ENCODE data around the gene L3HYPDH. TPM values are rescaled to one million over a fixed set of nuclear protein-coding genes. Genes with fewer than 3 reads are reported as not detected.
"Not testable (repeated sequence)": the region's sequence is repeated elsewhere in the genome, so short reads cannot be mapped to it uniquely, and the experiment has no call there.

L3HYPDH gene
- polyA plus RNA-seq, 1 donor (not counting 4 experiments of a cell fraction or from before 2014, with no cell fraction given): 37.5 TPM

DNA sequence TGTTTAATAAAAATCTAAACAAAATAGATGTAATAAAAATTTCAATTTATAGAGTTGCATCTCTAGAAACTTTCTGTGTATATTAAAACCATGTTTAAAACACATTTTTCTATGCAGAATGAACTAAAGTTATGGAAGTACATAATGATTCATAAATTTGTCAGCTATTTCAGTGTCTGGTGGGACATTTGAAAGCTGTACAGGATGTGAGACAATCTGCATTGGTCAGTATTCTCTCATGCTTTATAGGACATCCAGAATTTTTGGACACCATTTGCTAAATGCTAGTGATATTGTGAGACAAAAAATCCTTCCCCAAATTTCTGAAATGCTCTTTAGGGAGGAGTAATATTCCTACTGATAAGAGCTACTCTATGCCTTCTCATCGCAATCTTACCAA, 32.4 kb downstream of the L3HYPDH start:
- no peak for FAIRE-seq
- Histone ChIP-seq H3K9ac (ENCODE audit: control insufficient read depth, extremely low read depth, insufficient read depth, low read length) (no peak overlapping the region), H3K27ac (ENCODE audit: control insufficient read depth, insufficient read depth, low read length) (no peak overlapping the region), H4K20me1 (ENCODE audit: control insufficient read depth, extremely low read depth, insufficient read depth, low read length) (no peaks in the 10 kb centered on the region), H3K4me1 (ENCODE audit: control insufficient read depth, extremely low read depth, insufficient read depth, low read length) (no peaks in the 10 kb centered on the region), H3K9me3 (ENCODE audit: control insufficient read depth, low read depth, low read length) (no peaks in the 10 kb centered on the region), H3K79me2 (ENCODE audit: control insufficient read depth, insufficient read depth, low read length) (no peaks in the 10 kb centered on the region), H3K36me3 (ENCODE audit: control insufficient read depth in 2 of 2, extremely low read depth in 1 of 2, insufficient read depth in 2 of 2, low read length in 2 of 2) (peaks cover 0 to 4% of the 10 kb centered on the region in 2 experiments), H3K4me3 (ENCODE audit: control insufficient read depth in 2 of 3, extremely low read depth in 1 of 3, insufficient read depth in 2 of 3, low read depth in 1 of 3, low read length in 3 of 3) (no peak overlapping the region), H3K4me2 (ENCODE audit: control insufficient read depth, extremely low read depth, insufficient read depth, low read depth, low read length) (no peak overlapping the region), H3K9me1 (ENCODE audit: control insufficient read depth, extremely low read depth, insufficient read depth, low read length) (no peaks in the 10 kb centered on the region), H3K27me3 (ENCODE audit: control insufficient read depth, extremely low read depth, insufficient read depth, low read length) (no peaks in the 10 kb centered on the region), H2AFZ (ENCODE audit: control insufficient read depth, low read length) (no peak overlapping the region)
- TF ChIP-seq, protein P1, sequence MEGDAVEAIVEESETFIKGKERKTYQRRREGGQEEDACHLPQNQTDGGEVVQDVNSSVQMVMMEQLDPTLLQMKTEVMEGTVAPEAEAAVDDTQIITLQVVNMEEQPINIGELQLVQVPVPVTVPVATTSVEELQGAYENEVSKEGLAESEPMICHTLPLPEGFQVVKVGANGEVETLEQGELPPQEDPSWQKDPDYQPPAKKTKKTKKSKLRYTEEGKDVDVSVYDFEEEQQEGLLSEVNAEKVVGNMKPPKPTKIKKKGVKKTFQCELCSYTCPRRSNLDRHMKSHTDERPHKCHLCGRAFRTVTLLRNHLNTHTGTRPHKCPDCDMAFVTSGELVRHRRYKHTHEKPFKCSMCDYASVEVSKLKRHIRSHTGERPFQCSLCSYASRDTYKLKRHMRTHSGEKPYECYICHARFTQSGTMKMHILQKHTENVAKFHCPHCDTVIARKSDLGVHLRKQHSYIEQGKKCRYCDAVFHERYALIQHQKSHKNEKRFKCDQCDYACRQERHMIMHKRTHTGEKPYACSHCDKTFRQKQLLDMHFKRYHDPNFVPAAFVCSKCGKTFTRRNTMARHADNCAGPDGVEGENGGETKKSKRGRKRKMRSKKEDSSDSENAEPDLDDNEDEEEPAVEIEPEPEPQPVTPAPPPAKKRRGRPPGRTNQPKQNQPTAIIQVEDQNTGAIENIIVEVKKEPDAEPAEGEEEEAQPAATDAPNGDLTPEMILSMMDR (optimal IDR thresholded peaks at IDR 0.05 in 1 of 3, IDR thresholded peaks at IDR 0.05 in 1 of 3, conservative IDR thresholded peaks at IDR 0.05 in 1 of 3; ENCODE audit: extremely low read depth in 1 of 3, insufficient read depth in 2 of 3, low read length in 3 of 3): no peak
- TF ChIP-seq EZH2 (IDR thresholded peaks at IDR 0.05; ENCODE audit: low read length): no peak
- DNase-seq (ENCODE audit: low read depth, low spot score): no peak
- dilution Hi-C loops (cut with MboI; ENCODE audit: extremely low pct_ligation_motif_present, low sequenced_read_pairs): no loop called here

DNA sequence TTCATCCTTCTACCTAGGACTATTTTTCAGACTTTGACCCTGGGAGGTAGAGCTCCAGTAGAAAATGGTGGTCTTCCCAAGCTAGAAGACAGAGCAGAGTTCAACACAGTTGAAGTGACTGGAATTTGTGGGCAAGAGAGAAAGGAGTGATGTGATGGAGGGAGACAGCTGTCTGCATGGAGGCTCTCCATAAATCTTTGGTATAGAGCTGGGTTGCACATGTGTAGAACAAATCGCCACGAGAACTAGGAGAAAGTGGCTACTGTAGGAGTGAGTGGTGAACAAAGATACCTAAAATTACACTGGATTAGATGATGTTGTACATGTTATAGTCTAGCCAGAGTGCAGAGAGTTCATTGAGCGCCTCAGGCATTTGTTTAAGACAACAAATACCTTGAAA, 33.5 kb downstream of the L3HYPDH start:
- H2AFZ ChIP-seq (ENCODE audit: control insufficient read depth, low read length): no peak overlapping the region
- FAIRE-seq: no peak
- H3K4me3 ChIP-seq (ENCODE audit: control insufficient read depth in 2 of 3, extremely low read depth in 1 of 3, insufficient read depth in 2 of 3, low read depth in 1 of 3, low read length in 3 of 3): no peak overlapping the region
- dilution Hi-C loops (cut with MboI; ENCODE audit: extremely low pct_ligation_motif_present, low sequenced_read_pairs): no loop called here
- peaks cover 0 to 4% of the 10 kb centered on the region in 2 experiments for H3K36me3 ChIP-seq (ENCODE audit: control insufficient read depth in 2 of 2, extremely low read depth in 1 of 2, insufficient read depth in 2 of 2, low read length in 2 of 2)
- no peak overlapping the region for H3K9ac ChIP-seq (ENCODE audit: control insufficient read depth, extremely low read depth, insufficient read depth, low read length)
- no peaks in the 10 kb centered on the region for H3K9me3 ChIP-seq (ENCODE audit: control insufficient read depth, low read depth, low read length)
- no peaks in the 10 kb centered on the region for H4K20me1 ChIP-seq (ENCODE audit: control insufficient read depth, extremely low read depth, insufficient read depth, low read length)
- no peaks in the 10 kb centered on the region for H3K9me1 ChIP-seq (ENCODE audit: control insufficient read depth, extremely low read depth, insufficient read depth, low read length)
- no peaks in the 10 kb centered on the region for H3K79me2 ChIP-seq (ENCODE audit: control insufficient read depth, insufficient read depth, low read length)
- no peaks in the 10 kb centered on the region for H3K27me3 ChIP-seq (ENCODE audit: control insufficient read depth, extremely low read depth, insufficient read depth, low read length)
- no peak for DNase-seq (ENCODE audit: low read depth, low spot score)
- no peak overlapping the region for H3K4me2 ChIP-seq (ENCODE audit: control insufficient read depth, extremely low read depth, insufficient read depth, low read depth, low read length)
- H3K27ac ChIP-seq (ENCODE audit: control insufficient read depth, insufficient read depth, low read length): no peak overlapping the region
- TF ChIP-seq EZH2 (IDR thresholded peaks at IDR 0.05; ENCODE audit: low read length): no peak
- TF ChIP-seq, protein P1 (optimal IDR thresholded peaks at IDR 0.05 in 1 of 3, IDR thresholded peaks at IDR 0.05 in 1 of 3, conservative IDR thresholded peaks at IDR 0.05 in 1 of 3; ENCODE audit: extremely low read depth in 1 of 3, insufficient read depth in 2 of 3, low read length in 3 of 3): no peak
- no peaks in the 10 kb centered on the region for H3K4me1 ChIP-seq (ENCODE audit: control insufficient read depth, extremely low read depth, insufficient read depth, low read length)

DNA sequence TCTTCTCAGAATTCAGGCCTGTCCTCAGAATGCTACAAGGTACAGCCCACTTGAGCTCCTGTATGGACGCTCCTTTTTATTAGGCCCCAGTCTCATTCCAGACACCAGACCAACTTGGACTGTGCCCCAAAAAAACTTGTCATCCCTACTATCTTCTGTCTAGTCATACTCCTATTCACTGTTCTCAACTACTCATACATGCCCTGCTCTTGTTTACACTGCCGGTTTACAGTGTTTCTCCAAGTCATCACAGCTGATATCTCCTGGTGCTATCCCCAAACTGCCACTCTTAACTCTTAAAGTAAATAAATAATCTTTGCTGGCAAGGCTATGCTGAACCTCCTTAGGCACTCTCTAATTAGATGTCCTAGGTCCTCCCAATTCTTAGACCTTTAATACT, 35.5 kb downstream of the L3HYPDH start:
- H3K9me3 ChIP-seq (ENCODE audit: control insufficient read depth, low read depth, low read length); H2AFZ ChIP-seq (ENCODE audit: control insufficient read depth, low read length); H3K36me3 ChIP-seq (ENCODE audit: control insufficient read depth in 2 of 2, extremely low read depth in 1 of 2, insufficient read depth in 2 of 2, low read length in 2 of 2); FAIRE-seq; H3K27ac ChIP-seq (ENCODE audit: control insufficient read depth, insufficient read depth, low read length); H4K20me1 ChIP-seq (ENCODE audit: control insufficient read depth, extremely low read depth, insufficient read depth, low read length); DNase-seq (ENCODE audit: low read depth, low spot score); H3K4me1 ChIP-seq (ENCODE audit: control insufficient read depth, extremely low read depth, insufficient read depth, low read length); H3K9me1 ChIP-seq (ENCODE audit: control insufficient read depth, extremely low read depth, insufficient read depth, low read length); H3K27me3 ChIP-seq (ENCODE audit: control insufficient read depth, extremely low read depth, insufficient read depth, low read length); H3K79me2 ChIP-seq (ENCODE audit: control insufficient read depth, insufficient read depth, low read length); H3K9ac ChIP-seq (ENCODE audit: control insufficient read depth, extremely low read depth, insufficient read depth, low read length); dilution Hi-C loops (cut with MboI; ENCODE audit: extremely low pct_ligation_motif_present, low sequenced_read_pairs); H3K4me2 ChIP-seq (ENCODE audit: control insufficient read depth, extremely low read depth, insufficient read depth, low read depth, low read length); H3K4me3 ChIP-seq (ENCODE audit: control insufficient read depth in 2 of 3, extremely low read depth in 1 of 3, insufficient read depth in 2 of 3, low read depth in 1 of 3, low read length in 3 of 3): not testable (repeated sequence)

Data from keratinocyte (primary cell).